HG03469 (cell line): ENCODE measurements around the gene SLC46A2.

ENCODE experiments used
- ATAC-seq: cut with Tn5 transposase; IDR thresholded peaks from one replicate; pipeline ENCODE4 v1.9.1; 2021; ENCODE audit warnings: mild to moderate bottlenecking, moderate library complexity, moderate number of reproducible peaks; ENCODE audit not compliant: unreplicated experiment

SLC46A2 gene, protein sequence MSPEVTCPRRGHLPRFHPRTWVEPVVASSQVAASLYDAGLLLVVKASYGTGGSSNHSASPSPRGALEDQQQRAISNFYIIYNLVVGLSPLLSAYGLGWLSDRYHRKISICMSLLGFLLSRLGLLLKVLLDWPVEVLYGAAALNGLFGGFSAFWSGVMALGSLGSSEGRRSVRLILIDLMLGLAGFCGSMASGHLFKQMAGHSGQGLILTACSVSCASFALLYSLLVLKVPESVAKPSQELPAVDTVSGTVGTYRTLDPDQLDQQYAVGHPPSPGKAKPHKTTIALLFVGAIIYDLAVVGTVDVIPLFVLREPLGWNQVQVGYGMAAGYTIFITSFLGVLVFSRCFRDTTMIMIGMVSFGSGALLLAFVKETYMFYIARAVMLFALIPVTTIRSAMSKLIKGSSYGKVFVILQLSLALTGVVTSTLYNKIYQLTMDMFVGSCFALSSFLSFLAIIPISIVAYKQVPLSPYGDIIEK

DNA sequence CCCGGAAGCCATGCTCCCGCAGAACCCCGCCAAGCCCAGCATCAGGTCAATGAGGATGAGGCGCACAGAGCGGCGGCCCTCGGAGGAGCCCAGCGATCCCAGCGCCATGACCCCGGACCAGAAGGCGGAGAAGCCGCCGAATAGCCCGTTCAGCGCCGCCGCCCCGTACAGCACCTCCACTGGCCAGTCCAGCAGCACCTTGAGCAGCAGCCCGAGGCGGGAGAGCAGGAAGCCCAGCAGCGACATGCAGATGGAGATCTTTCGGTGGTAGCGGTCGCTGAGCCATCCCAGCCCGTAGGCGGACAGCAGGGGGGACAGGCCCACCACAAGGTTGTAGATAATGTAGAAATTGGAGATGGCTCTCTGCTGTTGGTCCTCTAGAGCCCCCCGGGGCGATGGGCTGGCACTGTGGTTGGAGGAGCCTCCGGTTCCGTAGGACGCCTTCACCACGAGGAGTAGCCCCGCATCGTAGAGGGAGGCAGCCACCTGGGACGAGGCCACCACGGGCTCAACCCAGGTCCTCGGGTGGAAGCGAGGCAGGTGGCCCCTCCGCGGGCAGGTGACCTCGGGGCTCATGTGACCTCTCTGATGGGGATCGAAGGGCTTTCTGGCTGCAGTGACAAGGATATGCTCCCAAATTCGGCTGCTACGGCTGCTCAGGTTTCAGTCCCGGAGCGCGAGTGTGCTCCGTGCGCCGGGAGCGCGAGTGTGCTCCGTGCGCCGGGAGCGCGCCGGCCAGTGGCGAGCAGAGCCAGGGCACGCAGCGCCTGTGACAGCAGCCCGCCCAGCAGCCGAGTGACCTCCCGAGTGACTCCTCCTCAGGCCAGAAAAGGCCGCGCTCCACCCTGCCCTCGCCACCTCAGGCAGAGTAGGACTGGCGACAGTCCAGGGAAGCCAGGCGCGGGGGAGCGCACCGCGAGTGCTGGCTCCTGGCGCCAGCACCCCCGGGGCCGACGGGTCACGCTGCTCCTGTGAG is at the start of gene SLC46A2:
Gene SLC46A2 (minus strand): TSS at position 771 of the 976 bp plus-strand sequence. CDS start 195 bp downstream, at position 576.
- ATAC-seq, result no peak

DNA sequence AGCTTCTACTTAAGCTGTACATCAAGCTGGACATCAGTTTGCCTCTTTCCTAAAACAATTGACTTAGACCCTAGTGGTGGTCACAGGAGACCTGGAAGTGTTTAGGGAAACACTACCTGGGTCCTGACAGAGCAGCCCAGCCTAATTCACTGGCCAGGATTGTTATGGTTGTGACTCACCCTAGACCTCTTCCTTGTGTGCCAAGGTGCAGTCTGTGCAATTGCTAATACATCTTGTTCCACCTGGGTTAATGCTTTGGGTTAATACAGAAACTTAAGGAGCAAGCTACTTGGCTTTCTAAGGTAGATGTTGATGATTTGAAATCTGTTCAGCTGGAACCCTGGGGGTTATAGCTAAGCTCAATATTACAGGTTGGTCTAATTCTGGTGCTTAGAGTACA is 48.7 kb upstream of the SLC46A2 start:
- no peak for ATAC-seq

DNA sequence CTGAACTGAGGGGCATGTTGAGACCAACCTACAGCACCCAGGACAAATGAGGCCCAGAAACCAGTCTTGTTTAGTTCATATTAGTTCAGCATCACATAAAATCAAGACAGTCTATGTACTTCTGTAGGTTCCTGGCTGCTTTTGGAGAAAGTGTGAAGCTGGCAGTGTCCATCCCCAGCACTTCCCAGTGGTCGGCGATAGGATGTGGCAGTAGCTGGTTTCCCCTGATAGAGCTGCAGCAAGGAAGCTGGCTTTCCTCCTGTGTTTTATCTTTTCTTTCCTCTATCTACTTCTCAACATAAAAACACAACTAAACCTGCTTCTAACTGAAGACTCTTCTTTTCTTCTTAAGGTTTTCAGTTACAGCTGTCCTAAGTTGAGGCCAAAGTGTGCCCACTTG is 43.0 kb upstream of the SLC46A2 start:
- no peak for ATAC-seq

DNA sequence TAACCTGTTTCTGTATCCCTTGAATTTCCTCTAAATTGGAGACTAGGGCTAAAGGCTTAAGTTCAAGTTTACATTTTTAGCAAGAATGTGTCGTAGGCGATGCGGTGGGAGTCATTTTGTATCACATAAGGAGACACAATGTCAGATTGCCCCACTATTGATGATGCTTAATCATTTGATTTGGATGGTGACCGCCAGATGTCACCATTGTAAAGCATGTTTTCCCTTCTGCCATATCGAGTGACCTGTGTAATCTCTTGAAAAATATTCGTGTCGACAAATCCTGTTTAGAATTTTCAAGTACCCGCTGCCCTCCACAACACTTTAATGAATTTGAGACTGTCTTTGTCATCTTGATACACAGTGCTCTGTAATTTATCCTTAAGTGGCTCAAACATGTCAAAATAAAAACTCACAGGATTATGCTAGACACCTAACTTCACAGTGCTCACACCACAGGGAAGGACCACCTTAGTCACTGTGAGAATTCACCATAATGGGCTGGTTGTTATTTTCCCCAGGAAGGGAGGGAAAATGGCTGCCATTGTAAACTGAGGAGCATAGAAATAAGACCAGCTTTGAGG is 34.5 kb upstream of the SLC46A2 start:
- no peak for ATAC-seq

DNA sequence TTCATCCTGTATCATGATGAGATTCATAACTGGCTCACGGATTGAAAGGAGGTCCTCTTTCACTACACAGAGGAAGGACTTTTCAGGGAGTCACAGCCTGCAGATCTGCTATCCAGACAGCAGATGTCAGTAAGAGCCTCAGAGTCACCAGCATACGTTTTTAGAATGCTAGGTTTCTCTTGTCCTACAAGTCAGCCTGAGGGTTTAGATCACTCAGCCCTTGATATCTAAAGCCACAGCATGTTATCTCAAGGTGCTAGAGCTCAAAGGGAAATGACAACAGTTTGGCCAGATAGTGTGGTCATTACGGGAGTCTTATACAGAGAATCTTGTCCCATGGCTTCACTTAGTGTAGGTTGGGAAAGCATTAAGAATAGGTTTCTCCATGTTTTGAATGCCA is 30.9 kb upstream of the SLC46A2 start:
- ATAC-seq, result no peak

DNA sequence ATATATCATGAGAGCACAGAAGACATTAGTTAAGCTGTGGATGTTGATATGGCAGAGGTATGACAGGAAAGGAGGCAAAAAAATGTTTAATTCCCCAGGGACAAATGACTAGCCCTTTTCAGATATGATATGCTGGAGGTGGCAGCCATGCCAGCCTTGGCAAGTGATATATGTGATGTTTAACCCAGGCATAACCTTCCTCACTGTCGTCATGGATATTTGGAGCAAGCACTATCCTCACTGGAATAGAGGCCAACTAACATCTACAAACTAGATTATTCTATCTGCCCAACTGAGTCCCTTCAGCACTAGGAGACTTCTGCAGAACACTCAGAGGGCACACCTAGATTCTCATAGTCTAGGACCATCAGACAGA is 27.3 kb upstream of the SLC46A2 start:
- ATAC-seq, result no peak

DNA sequence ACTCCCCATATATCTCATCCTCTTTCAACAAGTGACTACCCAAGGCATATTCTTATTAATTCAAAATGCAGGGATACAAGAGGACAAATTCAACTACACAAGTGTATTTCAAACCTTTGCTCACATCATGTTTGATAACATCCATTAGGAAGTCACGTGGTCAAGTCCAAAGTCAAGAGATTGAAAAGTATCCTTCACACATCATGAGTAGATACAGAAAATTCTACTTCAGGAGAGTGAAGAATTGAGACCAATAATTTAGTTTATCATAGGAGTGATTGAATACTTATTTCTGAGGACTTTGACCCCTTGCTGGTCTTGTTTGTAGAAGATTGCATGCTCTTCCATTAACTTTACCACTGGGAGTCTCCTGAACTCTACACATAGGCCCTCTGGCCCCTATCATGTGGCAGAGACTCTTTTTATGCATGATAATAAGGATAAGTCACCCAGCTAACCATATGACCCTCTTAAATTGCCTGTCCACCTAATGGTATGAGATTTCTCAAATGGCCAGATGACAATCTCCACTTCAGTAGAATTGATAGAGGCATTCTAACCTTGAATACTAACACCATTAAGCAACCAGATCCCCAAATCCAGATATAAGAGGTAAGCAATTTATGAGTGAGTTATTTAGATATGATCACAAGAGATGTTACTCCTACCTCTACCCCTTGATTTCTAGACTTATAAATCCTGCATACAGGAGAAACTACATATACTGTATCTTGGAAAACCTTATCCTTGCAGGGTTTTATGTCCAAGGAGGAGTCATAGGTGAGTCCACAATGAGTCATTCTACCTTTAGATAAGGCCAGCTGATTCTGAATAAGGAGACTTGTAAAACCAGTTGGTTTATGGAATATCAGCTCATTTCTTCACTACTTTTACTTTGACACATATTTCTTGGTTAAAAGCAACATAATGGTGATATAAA is 26.6 kb upstream of the SLC46A2 start:
- ATAC-seq, result no peak

DNA sequence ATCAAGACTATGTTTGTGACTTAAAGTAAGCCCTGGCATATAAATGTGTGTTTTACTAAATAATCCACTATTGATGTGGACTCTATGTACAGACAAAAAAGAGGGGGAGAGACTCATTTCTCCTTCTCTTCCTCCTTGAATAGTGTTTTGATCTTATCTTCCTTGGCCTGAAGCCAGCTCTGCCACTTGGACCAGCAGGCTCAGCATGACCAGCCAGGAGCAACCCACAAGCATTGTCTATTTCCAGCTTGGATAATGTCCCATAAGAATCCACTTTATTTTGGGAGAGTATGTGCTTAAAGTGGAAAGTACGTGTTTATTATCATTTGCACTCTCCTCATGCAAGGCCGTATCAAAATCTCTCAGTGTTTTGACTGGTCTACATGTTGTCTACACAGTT is 23.8 kb upstream of the SLC46A2 start:
- ATAC-seq, result no peak

DNA sequence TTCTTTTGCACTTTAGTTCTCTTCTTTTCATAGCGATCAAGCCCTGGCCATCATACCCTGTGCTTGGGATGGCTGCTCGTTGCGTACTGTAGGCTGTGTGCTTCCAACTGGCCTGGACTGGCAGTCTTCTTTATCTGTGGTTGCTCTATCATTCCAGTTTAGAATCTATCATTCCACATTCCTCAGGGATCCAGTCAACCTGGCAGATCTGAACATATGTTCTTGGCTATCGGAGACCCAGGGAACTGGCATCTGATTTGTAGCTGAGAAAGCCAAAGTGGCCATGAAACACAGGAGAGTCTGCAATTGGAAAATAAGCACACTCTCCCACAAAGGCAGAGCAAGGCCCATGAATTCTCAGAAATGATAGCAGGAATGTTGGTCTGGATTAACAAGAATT is 22.6 kb upstream of the SLC46A2 start:
- no peak for ATAC-seq

DNA sequence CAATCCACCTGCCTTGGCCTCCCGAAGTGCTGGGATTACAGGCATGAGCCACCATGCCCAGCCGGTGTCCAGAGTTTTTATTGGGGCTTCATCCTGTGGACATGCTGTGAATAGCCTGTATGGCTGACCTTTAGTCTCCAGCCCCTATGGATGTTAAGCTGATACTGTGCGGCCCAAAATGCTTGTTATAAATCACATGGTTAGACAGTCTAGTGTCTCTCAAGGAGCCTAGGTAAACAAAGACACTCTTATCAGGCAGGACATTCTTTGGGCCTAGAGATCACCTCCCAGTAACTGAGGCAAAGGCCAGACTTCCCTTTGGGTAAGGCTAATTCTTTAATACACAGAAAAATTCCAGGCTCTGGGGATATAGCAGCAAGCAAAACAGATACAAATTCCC is 22.0 kb upstream of the SLC46A2 start:
- ATAC-seq, result no peak

DNA sequence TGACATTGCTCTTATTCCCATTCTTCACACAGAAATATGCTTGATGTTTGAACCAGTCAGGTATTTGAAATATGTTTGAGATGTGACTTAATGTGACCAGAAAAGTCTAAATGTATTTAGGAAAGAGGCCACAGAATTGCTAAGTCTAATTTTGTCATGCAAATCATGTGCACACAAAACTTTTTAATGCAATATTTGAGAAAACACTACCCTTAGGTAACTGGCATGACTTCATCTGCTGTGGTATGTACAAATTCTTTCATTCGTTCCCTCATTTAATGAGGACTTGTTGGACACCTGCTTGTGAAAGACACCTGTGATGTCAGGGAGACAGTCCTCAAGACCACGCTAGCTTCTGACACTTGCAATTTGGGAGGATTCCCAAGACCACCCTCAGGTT is 21.1 kb upstream of the SLC46A2 start:
- ATAC-seq, result no peak

DNA sequence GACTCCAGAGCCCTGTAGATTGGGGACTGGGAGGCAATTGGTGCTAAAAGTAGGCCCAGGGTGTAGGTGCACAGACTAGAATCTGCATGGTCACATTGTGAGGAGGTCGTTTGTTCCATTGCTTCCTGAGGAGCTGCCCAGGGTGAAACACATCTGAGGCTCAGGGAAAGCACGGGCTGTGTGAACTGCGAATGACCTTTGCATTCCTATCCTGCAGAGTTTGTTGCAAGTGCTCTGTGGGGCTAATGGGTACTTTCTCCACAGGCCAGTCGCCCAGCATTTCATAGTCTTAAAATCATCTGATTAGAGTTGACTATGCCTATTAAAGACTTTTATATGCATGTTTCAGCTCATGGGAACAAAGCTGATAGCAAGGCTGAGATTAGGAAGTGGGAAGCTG is 14.4 kb upstream of the SLC46A2 start:
- ATAC-seq, result no peak

DNA sequence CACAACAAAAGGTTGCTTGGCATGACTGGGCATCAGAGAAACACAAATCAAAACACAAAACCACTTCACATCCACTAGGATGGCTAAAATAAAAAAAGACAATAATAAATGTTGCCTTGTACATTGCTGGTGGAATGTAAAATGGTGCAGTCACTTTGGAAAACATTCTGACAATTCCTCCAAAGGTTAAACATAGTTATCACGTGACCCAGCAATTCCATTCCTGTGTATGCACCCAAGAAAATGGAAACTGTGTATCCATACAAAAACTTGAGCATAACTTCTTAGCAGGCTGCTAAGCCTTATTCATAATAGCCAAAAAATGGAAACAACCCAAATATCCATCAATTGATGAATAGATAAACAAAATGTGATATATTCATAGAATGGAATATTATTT is 10.2 kb upstream of the SLC46A2 start:
- no peak for ATAC-seq

DNA sequence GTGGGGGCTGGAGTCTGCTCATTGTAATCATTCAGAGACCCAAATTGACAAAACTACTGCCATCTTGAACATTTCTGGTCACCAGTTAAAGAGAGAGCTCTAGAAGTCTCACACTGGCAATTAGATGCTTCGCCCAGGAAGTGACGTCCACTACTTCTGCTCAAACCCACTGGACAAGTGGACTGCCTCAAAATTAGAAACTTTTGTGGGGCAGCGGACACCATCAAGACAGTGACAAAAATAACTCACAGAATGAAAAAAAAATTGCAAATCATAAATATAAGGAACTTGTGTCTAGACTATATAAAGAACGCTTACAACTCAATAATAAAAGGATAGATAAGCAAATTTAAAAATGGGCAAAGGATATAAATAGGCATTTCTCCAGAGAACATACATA is 9.8 kb upstream of the SLC46A2 start:
- ATAC-seq, result no peak

DNA sequence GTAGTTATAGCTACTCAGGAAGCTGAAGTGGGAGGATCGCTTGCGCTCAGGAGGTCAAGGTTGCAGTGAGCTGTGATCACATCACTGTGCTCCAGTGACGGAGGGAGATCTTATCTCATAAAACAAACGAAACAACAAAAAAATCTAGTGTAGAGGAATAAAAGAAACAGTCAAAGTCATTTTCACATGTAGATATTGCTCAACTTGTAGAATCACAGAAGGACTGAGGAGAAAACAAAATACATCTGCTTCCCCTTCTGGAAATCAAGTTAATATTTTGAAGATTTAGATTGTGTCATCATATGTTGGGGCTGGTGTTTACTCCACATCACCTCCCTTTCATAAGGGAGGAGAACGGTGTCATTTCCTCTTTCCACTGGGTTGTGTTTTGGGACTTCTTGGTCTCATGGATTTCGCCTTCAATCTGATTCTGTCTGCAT is 8.2 kb upstream of the SLC46A2 start:
- no peak for ATAC-seq

DNA sequence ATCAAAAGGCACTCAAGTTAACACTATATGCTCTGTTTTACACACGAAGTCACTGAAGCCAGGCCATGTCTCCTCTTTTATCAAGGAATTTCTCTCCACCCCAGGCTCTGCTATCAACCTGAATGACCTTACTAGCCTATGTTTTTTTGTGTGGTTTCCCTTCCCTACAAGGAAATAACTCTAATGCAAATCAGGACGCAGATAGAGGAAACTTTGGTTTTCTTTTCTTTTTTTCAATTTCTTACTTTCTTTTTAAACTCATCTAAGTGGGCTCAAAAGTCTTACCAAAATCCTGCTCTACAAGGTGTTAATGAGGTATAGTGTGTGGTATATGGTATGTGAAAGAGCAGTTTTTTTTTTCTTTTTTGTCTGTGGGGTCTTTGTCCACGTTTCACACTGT is 5.5 kb upstream of the SLC46A2 start:
- no peak for ATAC-seq

DNA sequence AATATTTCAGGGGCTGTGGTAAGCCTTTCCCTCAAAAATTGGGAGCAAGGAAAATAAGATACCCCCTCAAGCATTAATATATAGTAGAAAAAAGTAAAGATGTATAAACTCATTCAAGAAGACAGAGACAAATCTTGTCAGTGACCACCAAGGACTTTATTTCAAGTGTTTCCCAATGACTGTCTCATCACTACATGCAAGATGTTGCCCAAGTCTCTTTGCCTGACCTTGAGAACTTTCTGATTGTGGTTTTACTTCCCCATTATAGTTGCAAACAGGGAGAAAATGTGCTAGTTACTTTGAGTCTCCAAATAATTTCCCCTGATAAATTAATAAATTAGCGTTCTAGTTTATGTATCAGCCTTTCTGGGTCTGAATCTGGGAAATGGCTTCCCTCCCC is 4.0 kb upstream of the SLC46A2 start:
- no peak for ATAC-seq

DNA sequence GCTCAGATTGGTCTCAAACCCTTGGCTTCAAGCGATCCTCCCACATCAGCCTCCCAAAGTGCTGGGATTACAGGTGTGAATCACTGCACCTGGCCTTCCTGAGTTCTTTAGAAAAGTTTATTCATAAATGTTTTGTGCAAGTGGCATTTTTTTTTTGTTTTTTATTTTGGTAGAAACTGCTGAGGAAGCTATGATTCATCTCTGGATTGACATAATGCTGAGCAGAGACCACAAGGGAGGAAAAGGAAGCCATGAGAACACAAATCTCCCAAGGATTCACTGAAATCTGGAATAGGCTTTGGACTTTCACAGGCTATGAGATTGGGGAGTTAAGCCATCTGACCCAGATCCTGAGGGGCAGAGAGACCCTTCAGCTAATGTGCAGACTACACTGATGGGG is 3.4 kb upstream of the SLC46A2 start:
- no peak for ATAC-seq

DNA sequence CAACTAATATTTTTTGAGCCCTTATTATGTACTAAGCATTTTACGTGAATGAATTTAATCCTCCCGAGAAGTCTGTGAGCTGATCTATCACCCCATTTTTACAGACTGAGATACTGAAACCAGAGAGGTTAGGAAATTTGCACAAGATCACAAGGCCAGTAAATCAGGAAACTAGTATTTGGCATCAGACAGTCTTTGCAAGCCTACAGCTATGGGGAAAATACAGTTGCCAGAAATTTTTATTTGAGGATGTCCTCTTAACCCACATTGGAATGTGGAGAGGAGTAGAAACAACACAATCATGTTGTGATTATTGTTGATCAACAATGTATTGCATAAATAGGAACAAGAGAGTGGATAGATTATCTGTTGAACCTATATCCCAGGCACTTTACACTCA is 2.3 kb upstream of the SLC46A2 start:
- no peak for ATAC-seq

DNA sequence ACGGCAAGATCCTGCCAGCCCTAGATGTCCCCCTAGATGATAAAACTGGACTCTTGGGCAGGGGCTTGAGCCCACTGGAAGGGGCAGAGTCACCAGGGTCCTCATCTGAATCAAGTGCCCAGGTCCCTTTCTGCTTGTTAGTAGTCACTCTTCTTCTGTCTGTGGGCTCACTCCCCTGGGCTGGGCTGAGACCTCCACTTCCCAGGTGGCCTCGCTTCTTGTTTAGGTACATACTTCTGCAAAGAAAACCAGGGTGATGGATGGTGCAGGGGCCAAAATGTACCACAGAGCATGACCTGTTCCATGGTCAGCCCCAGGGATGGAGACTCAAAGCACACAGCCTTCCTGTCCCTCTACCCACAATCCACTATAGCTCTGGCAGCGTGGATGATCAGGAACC is 845 bp upstream of the SLC46A2 start:
- no peak for ATAC-seq
